HUES48 (cell line): ENCODE measurements around the gene RFX3.

Experiments used
- H3K27ac ChIP-seq: one replicate; pipeline ENCODE4 v1.7.0; 2013; ENCODE audit warnings: low read depth, low read length, inconsistent platforms
- H3K27me3 ChIP-seq: 2 replicates; pipeline ENCODE4 v1.6.1; 2013; ENCODE audit warnings: mild to moderate bottlenecking, low read length; ENCODE audit not compliant: control insufficient read depth, insufficient read depth
- H3K36me3 ChIP-seq: 2 replicates; pipeline ENCODE4 v1.6.1; 2013; ENCODE audit warnings: low read length; ENCODE audit not compliant: control insufficient read depth, insufficient read depth
- H3K4me1 ChIP-seq: 2 replicates; pipeline ENCODE4 v1.6.1; 2013; ENCODE audit warnings: mild to moderate bottlenecking, low read length; ENCODE audit not compliant: control insufficient read depth, insufficient read depth
- H3K4me3 ChIP-seq: 2 replicates; pipeline ENCODE4 v1.5.1; 2013; ENCODE audit warnings: mild to moderate bottlenecking, low read depth, low read length
- H3K9ac ChIP-seq: 2 replicates; pipeline ENCODE4 v1.6.1; 2013; ENCODE audit warnings: mild to moderate bottlenecking, low read depth, low read length, moderate library complexity
- H3K9me3 ChIP-seq: 2 replicates; pipeline ENCODE4 v1.6.1; 2013; ENCODE audit warnings: low read length; ENCODE audit not compliant: control insufficient read depth, insufficient read depth

RFX3 gene

DNA sequence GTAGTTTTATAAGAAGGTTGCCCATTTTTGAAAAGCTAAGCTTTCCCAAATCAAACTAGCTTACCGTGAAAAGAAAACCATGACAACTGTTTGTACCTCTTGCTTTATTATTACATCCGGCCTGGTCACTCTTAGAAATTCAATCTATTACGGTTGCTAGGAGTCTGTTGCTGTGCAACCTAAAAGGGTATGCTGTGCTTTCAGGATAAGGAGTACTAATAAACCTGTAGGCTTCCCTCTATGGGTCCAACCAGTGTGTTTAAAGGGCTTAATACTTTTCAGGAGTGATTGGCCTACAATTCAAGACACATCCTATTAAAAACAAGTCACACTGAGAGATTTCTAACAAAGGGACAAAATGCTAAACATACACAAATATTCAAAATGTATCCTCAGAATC lies 27.1 kb downstream of the RFX3 start:
- no peak overlapping the region for H3K9ac ChIP-seq
- H3K4me3 ChIP-seq: no peak overlapping the region
- no peaks in the 10 kb centered on the region for H3K36me3 ChIP-seq
- no peaks in the 10 kb centered on the region for H3K27me3 ChIP-seq
- no peak overlapping the region for H3K27ac ChIP-seq
- H3K9me3 ChIP-seq: no peaks in the 10 kb centered on the region
- H3K4me1 ChIP-seq: peaks cover 10% of the 10 kb centered on the region

GRCh38 chr9:3497857-3498256 lies 27.9 kb downstream of the RFX3 start:
- no peaks in the 10 kb centered on the region for H3K36me3 ChIP-seq
- no peak overlapping the region for H3K27ac ChIP-seq
- peaks cover 10% of the 10 kb centered on the region for H3K4me1 ChIP-seq
- no peaks in the 10 kb centered on the region for H3K9me3 ChIP-seq
- no peak overlapping the region for H3K4me3 ChIP-seq
- H3K27me3 ChIP-seq: no peaks in the 10 kb centered on the region
- no peak overlapping the region for H3K9ac ChIP-seq

DNA sequence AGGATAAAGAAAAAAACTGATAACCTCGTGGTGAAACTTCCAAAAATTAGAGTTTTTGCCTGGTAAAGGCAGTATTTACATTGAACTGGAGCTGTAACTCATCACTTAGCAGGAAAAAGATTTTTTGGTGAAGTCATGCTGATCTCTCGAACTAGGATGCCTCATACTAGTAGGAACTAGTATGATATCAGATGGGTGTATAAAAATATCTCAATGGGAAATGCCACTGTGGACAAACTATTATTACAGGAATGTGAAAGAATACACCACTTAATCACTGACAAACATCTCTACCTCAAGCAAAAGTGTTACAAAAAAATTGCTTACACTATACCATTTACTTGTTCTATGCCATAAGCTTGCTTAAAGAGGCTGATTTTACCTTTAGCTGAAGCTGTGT lies 28.4 kb downstream of the RFX3 start:
- Histone ChIP-seq H3K9me3 (no peaks in the 10 kb centered on the region), H3K36me3 (no peaks in the 10 kb centered on the region), H3K27me3 (no peaks in the 10 kb centered on the region), H3K4me1 (peaks cover 10% of the 10 kb centered on the region), H3K27ac (no peak overlapping the region), H3K4me3 (no peak overlapping the region), H3K9ac (no peak overlapping the region)

- Histone ChIP-seq H3K27ac (no peak overlapping the region), H3K9me3 (no peaks in the 10 kb centered on the region), H3K4me1 (peaks cover 10% of the 10 kb centered on the region), H3K9ac (no peak overlapping the region), H3K36me3 (no peaks in the 10 kb centered on the region), H3K27me3 (no peaks in the 10 kb centered on the region), H3K4me3 (no peak overlapping the region)
Measured at GRCh38 chr9:3495855-3496254, 29.9 kb downstream of the RFX3 start.

DNA sequence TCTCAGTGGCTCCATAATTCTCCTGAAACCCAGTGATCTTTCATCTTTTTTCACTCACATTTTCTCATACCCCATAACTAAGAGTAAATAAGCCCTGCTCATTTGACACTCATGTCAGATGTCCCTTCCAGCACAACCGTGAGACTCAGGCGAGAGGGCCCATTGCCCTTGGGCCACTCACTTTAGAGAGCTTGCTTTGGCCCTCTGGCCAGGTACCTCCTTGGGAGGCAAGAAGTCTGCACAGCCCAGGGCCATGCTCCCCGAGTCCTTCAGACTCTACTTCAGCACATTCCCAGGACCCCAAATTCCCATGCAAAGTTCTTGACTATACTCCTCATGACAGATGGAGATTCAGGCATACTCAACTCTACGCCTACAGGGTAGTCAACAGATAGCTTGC lies 33.6 kb downstream of the RFX3 start:
- no peaks in the 10 kb centered on the region for H3K27me3 ChIP-seq
- no peak overlapping the region for H3K4me3 ChIP-seq
- H3K4me1 ChIP-seq: no peaks in the 10 kb centered on the region
- H3K27ac ChIP-seq: no peak overlapping the region
- H3K9me3 ChIP-seq: no peaks in the 10 kb centered on the region
- no peak overlapping the region for H3K9ac ChIP-seq
- H3K36me3 ChIP-seq: peaks cover 3% of the 10 kb centered on the region; the same call in 1 of the 2 replicates

- H3K4me3 ChIP-seq: no peak overlapping the region
- H3K27me3 ChIP-seq: no peaks in the 10 kb centered on the region
- H3K9me3 ChIP-seq: no peaks in the 10 kb centered on the region
- H3K4me1 ChIP-seq: no peaks in the 10 kb centered on the region
- peaks cover 3% of the 10 kb centered on the region; the same call in 1 of the 2 replicates for H3K36me3 ChIP-seq
- H3K27ac ChIP-seq: no peak overlapping the region
- H3K9ac ChIP-seq: no peak overlapping the region
Measured at GRCh38 chr9:3491450-3491849, 34.4 kb downstream of the RFX3 start.

DNA sequence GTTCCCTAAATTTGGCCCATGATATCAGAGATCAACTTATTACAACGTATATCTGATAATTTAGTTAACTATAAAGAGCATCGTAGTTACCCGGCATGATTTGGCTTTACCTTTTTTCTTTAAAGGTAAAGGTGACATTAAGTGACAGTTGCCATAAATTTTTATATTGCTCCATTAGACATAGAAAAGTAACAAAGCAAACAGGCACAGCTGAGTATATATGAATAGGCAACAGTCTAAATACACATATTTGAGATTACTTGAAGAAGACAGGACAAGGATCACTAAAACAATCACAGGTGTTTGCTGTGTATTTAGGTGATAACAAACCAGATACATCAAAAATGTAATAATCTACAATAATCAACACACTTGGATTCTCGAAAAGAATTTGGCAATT lies 34.8 kb downstream of the RFX3 start:
- H3K36me3 ChIP-seq: peaks cover 3% of the 10 kb centered on the region; the same call in 1 of the 2 replicates
- no peak overlapping the region for H3K9ac ChIP-seq
- H3K27ac ChIP-seq: no peak overlapping the region
- H3K4me1 ChIP-seq: no peaks in the 10 kb centered on the region
- no peak overlapping the region for H3K4me3 ChIP-seq
- H3K27me3 ChIP-seq: no peaks in the 10 kb centered on the region
- no peaks in the 10 kb centered on the region for H3K9me3 ChIP-seq

- H3K4me3 ChIP-seq: no peak overlapping the region
- peaks cover 32% of the 10 kb centered on the region for H3K4me1 ChIP-seq
- no peaks in the 10 kb centered on the region for H3K36me3 ChIP-seq
- no peaks in the 10 kb centered on the region for H3K9me3 ChIP-seq
- no peak overlapping the region for H3K27ac ChIP-seq
- H3K27me3 ChIP-seq: no peaks in the 10 kb centered on the region
- H3K9ac ChIP-seq: no peak overlapping the region
Measured at GRCh38 chr9:3482578-3482977, 43.2 kb downstream of the RFX3 start.

GRCh38 chr9:3480353-3480655 lies 45.5 kb downstream of the RFX3 start:
- H3K4me3 ChIP-seq: no peak overlapping the region
- peaks cover 37% of the 10 kb centered on the region for H3K4me1 ChIP-seq
- H3K9me3 ChIP-seq: no peaks in the 10 kb centered on the region
- no peaks in the 10 kb centered on the region for H3K36me3 ChIP-seq
- H3K9ac ChIP-seq: no peak overlapping the region
- H3K27me3 ChIP-seq: no peaks in the 10 kb centered on the region
- H3K27ac ChIP-seq: peak overlapping the region; percentile 65

DNA sequence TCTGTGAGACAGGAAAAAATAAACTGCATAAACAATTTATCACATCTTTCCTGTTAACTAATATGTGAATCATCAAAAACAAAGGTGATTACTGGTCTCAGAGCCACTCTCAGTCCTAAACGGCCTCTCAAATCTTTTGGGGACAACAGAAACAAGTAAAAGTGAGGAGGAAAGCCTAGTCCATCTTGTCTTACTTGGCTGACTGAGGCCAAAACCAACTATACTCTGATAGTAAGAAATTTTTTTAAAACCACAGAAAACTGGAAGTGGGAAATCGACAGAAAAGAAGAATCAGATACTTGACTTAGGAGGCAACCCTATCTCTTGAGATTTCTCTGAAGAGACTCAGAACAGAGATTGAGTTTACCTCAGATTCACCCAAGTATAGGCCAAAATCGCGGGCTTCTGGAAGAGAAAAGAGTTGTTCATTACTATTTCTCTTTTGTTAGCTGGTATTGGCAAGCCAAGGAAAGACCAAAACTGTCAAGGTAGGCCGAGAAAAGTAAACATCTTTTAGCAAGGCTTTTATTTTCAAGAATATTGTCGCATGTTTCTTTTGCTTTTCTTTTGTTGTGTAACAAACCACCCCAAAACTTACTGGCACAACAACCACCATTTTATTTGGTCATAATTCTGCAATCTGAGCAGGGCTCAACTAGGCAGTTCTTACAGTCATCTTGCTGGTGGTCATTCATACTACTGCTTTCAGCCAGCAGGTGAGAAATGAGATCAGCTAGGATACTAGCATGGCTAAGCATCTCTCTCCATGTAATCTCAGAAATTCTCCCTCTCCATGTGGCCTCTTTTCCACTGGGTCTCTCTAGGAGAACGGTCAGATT lies 46.1 kb downstream of the RFX3 start:
- peaks cover 37% of the 10 kb centered on the region for H3K4me1 ChIP-seq
- H3K9ac ChIP-seq: no peak overlapping the region
- peak overlapping the region; percentile 65 for H3K27ac ChIP-seq
- no peaks in the 10 kb centered on the region for H3K27me3 ChIP-seq
- H3K36me3 ChIP-seq: no peaks in the 10 kb centered on the region
- H3K9me3 ChIP-seq: no peaks in the 10 kb centered on the region
- no peak overlapping the region for H3K4me3 ChIP-seq

GRCh38 chr9:3478549-3478953 lies 47.2 kb downstream of the RFX3 start:
- Histone ChIP-seq H3K27me3 (no peaks in the 10 kb centered on the region), H3K9me3 (no peaks in the 10 kb centered on the region), H3K36me3 (no peaks in the 10 kb centered on the region), H3K9ac (no peak overlapping the region), H3K4me3 (no peak overlapping the region), H3K27ac (peak overlapping the region; percentile 56), H3K4me1 (peaks cover 37% of the 10 kb centered on the region)
